Activated gamma-delta T cell treated with anti-CD3 and anti-CD28 coated beads, Interleukin-2, amount 50 U/mL, for 16 hours (primary cell): Measurements from ENCODE around the gene NEURL2.
"Not testable (repeated sequence)": the region's sequence is repeated elsewhere in the genome, so short reads cannot be mapped to it uniquely, and the experiment has no call there.

Experiments used
- DNase-seq: peaks from one replicate; pipeline ENCODE4 v3.0.0-alpha.2; 2020; ENCODE audit warnings: low read depth

NEURL2 gene

DNA sequence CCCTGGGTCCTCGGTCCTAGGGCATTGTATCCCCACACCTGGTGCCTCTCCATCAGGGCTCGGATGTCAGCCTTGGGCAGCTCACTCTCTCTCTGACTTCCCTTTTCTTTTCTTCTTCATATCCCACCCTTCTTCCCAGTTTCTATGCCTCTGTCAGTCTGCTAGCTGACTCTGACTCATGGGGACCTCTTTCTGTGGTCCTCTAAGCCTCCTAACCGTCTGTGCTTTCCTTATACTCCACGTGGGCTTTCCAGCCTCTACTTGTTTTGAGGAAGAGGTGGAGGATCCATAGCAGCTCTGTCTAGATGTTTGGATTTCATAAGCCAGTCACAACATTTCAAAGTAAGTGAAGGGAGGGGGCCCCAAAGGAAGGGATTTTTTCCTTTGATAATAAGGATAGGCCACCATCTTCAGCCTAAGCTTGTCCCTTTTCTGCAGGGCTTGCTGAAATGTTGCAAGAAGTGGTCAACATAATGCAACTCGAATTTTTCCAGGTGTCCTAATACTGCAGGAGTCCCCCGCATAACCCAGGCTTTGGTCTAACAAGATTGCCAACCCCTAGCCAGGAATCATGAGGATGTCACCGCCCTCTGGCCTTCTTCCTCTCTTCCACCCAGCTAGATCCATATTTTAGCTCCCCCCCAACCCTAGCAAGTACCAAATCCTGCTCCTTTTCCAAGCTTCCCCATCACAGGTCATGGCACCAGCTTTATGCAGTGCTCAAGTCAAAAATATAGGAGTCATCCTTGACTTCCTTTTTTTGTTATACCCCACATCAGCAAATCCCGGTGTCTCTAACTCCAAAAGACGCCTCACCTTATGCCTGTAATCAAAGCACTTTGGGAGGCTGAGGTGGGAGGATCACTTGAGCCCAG is 29.7 kb upstream of the NEURL2 start:
- DNase-seq: no peak

DNA sequence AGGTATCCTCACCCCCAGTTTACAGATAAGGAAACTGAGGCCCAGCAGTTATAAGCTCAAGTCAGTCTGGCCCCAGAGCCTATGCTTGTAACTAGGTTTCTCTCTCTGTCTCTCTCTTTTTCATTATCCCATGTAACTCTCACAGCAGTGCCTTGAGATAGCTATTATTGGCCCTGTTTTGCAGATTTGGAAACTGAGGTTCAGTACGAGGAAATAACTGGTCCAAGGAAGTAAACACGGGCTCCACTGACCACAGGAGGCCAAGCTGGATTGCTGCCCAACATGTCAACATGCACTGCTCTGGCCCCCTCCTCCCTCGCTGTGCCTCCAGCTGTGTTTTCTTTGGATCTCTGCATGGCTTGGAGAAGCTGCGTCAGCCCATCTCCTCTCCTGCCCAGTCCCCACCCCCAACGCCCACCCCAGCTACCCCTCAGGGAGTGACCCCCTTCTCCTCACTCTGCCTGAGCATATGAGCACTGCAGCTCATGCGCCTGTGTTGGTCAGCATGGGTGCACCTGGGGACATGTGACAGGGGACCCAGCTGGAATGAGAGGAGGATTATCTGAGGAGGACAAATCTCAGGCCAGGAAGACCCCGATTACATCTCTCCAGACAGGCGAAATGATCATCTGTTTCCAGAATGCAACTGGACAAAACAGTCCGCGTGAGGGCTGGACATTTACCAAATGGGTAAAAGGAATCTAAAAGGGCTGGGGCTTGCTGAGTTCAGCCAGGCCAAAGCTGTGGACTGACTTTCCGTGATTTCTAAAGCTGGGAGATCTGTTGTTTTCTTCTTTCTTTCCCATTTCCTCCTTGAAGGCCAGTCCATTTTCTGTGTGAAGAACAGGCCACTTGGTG is 28.8 kb upstream of the NEURL2 start:
- DNase-seq: no peak

DNA sequence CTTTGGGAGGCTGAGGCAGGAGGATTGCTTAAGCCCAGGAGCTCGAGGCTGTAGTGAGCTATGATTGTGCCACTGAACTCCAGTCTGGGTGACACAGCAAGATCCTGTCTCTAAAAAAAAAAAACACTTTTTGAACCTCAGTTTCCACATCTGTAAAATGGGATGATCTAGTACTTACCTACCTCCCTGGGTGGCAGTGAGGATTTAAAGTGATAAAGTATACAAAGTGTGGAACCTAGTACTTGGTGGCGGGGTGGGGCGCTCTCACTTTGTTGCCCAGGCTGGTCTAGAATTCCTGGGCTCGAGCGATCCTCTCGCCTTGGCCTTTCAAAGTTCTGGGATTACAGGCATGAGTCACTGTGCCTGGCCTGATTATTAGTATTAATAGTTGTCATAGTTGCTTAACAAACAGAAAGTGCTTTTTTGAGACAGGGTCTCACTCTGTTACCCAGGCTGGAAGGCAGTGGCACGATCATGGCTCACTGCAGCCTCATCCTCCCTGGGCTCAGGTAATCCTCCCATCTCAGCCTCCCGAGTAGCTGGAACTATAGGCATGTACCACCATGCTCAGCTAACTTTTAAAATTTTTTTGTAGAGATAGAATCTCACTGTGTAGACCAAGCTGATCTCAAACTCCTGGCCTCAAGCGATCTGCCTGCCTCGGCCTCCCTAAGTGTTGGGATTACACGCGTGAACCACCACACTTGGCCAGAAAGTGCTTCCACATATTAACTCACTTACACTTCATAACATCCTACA is 27.9 kb upstream of the NEURL2 start:
- no peak for DNase-seq

DNA sequence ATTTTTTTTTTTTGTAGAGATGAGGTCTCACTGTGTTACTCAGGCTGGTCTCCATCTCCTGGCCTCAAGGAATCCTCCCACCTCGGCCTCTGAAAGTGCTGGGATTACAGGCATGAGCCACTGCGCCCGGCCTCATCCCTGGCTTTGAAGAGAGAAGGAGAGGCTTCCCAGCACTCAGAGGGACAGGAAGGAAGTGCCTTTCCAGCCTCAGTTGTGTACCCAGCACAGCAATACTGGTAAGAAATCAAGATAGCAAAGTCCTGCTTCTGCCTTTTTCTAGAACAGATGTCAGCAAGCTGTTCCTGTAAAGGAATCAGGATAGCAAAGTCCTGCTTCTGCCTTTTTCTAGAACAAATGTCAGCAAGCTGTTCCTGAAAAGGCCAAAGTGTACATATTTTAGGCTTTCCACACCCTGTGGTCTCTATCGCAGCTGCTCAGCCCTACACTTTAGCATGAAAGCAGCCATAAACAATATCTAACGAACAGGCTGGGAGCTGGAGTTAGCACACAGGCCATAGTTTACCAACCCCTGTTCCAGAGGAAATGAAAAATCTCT is 27.3 kb upstream of the NEURL2 start:
- DNase-seq: no peak

DNA sequence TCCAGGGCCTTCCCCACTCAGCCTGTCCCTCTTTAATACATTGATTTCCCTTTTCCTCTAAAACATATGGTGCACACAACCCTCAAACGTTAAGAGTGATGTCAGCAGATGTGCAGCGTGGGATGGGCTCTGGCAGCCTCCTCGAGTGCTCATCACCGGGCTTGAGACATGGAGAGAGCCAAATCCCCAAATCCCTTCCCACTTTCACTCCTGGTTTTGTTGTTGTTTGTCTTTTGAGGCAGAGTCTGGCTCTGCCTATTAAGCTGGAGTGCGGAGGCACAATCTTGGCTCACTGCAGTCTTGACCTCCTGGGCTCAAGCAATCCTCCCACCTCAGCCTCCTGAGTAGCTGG is 26.8 kb upstream of the NEURL2 start:
- DNase-seq: no peak

DNA sequence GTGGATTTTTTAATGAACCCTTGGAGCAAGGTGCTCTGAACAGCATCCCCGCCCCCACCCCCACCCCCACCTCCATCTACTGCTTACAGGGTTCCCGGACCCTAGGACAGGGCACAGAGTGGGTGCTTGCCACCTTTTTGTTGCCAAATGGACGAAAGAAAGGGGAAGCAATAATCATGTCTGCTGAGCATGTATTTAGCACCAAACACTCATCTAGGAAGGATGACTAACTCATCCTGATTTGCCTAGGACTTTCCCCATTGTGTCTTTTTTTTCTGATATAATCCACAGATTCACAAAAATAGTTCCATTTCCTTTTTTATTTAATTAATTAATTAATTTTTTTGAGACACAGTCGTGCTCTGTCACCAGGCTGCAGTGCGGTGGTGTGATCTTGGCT is 22.1 kb upstream of the NEURL2 start:
- DNase-seq: no peak

DNA sequence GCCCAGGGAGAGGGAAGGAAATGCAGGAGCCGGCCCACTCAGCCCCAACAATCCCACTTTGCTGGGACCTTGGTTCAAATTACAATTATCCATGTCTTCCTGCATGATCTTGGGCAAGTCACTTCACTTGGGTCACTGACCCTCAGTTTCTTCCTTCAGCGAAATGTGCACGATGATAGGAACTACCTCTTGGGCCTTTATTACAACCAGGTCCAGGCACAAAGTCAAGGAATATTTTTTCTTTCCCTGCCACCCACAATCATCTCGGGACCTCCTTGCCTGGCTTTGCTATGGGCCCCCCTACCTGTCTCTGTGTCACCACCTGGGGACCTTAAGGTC is 21.3 kb upstream of the NEURL2 start:
- DNase-seq: no peak

DNA sequence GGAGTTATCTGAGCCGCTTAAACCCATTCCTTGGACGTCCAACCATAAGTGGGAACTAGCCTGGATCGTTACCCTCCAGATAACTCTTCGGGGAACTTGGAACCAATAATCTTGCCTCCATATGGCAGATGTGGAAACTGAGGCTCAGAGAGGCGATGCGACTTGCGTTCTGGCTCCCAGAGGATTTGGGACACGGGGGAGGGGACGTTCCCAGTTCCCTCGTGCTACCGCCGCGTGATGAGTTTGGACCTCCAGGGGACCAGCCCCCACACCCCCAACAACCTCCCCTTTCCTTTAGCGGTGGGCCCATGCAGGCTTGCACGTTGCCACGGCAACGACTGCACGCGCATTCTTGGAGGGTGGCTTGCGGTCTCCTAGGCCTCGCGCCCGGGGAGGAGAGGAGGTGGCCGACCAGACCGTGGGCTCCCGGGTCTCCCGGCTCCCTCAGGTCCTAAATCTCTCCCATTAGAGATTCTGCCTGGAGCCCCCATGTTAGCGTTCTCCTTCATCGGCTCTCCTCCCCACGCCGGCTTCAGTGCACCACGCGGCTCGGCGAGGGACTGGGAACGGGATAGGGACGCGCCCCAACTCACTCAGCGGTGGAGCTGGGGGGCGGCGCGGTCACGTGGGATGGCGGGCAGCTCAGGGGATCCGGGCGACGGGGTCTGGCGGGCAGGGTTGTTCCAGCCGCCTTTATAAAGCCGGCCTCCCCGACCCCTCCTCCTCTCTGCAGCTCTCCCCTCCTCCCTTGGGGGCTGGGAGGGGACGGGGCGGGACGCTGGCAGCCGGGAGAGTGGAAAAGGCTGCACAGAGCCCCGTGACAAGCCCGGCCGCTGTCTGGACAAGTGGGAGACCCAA is 20.7 kb upstream of the NEURL2 start, which contains the start of gene PLTP:
Gene PLTP, minus strand, starts transcription at position 670 of the 858 bp plus-strand sequence. CDS start 703 bp downstream, outside the sequence.
- no peak for DNase-seq

DNA sequence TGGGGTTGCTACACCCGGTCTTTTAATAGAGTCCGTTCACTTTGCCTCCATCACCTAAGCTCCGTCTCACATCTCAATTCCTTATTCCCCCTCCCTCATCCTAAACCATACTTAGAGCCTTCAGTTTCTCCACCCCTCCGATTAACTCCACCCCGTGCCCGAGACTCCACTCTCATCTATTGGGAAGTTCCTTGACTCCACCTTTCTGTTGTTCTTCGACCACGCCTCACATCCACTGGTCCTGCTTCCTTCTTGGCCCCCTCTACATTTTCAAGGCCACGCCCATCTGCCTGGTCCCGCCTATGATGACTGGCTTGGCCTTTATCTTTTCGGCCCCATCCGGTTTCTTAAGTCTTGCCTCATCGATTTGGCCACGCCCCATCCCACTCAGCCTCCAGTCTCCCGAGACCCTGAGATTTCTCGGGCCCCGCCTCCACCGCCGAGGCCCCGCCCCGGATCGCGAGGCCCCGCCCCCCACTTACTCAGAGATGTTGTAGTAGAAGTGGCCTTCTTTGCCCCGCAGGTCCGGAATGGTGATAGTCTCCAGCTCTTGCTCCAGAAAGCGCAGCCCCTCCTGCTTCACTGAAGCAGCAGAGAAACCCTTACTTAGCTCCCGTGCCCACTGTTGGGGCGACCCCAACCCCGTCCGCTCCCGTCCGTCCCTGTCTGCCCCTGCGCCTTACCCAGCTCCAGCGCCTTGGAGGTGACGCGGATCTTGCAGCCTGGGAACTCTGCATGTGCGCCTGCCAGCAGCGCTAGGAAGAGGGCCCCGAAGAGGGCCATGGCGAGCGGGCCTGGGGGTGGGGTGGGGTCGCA is 19.9 kb upstream of the NEURL2 start:
- DNase-seq: peak; percentile 91

DNA sequence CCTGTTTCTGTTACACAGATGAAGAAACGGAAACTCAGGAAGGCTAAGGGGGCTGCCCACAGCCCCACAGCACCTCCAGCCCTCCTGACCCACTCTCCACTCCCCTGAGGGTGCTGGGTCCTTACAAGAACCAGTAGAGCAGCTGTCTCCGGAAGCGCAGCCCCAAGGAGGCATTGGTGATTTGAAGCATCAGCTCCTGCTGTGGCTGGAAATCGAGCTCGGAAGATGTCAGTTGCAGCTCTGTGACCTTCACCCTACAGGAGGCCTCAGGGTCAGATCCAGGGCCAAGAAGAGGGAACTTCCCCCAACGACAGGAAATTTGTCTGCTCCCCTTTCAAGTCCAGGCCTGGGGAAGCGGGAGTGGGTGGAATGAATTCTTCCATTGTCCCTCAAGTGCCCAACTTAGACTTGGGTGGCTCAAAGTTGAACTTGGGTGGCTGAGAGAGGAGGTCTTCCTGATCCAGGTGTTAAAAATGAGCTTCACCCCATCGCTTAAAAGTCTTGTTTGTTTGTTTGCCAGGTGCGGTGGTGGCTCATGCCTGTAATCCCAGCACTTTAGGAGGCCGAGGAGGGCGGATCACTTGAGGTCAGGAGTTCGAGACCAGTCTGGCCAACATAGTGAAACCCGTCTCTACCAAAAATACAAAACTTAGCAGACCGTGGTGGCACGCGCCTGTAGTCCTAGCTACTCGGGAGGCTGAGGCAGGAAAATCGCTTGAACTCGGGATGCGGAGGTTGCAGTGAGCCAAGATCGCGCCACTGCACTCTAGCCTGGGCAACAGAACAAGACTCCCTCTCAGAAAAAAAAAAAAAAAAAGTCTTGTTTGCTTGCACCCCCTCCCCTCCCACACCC is 19.0 kb upstream of the NEURL2 start:
- DNase-seq: no peak

DNA sequence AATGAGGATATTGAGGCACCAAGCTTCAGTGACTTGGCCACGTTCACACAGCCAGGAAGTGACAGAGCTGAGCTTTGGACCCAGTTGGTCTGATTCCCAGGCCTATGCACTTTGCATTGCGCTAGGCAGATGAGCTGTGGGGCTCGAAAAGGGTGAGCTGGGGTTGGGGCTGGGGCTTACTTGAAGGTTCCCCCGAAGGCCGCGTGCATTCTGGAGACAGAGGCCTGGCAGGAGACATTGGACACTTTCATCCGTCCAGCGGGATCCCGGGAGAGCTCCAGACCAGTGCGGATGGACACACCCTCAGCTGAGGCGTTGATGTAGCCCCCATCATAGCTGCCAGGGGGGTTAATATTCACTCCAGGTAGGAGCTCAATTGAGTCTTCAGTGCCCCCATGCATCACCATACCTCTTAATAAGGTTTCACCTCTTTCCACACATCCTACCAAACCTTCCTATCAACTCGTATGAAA is 18.4 kb upstream of the NEURL2 start:
- DNase-seq: no peak

DNA sequence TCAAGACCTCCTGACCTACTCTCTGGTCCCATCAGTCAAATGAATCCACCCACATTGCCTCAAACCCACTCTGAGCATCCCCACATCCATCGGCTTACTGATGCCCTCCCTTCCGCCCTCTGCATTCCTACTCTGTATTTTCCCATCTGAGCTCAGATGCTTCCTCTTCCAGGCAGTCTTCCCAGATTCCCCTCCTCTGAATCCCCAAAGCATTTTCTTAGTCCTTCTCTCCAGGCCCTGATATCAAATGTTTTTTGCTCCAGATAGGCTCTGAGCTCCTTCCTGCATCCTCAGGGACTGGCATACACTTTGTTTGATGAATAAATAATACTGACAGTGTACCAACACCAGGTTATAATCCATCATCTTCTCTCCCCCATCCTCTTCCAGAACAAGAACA is 17.1 kb upstream of the NEURL2 start:
- DNase-seq: no peak

DNA sequence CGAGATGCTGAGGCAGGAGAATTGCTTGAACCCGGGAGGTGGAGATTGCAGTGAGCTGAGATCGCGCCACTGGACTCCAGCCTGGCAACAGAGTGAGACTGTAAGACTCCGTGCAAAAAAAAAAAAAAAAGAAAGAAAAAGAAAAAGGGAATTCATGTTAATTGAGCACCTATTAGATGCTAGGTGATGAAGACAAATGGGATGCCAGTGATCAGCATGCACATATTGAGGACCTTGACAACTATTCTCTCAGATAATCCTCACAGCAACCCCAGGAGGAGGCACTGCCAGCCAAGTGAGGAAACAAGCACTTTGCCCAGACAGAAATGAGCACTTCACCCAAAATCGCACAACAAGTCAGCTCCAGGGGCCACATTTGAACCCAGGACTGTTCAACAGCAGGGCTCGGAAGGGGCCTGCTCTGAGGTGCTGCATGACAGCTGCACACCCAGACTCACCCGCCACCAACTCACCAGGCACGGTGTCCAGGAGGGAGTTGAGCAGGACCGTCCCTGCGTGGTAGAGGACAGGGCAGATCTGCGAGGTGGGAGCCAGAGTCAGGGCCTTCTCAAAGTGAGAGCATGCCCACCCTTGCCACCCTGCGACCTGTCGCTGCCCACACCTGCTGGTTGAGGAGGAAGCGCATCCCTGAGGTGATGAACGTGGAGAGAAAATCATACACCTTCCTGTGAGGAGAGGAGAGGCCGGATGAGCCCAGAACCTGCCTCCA is 16.4 kb upstream of the NEURL2 start:
- DNase-seq: no peak

DNA sequence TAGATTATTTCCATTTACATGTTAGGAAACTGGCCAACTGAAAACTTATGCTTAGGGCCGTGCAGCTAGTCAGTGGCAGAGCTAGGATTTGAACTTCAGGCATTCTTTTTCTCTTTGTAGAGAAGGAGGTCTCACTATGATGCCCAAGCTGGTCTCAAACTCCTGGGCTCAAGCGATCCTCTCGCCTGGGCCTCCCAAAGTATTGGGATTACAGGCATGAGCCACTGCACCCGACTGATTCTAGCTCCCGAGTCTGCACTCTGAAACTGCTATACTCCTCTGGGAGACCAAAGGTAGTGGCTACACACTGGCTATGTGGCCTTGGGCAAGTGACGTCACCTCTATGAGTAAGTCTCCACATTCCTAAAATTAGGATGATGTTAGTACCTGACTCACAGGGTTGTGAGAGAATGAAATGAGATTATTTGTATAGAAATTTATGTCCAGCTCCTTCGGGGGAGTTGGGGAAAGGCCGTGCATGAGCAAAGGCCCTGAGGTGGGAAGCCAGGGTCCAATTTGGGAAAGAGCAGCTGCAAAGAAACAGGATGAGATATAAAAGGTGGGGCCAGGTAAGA is 14.6 kb upstream of the NEURL2 start:
- DNase-seq: no peak

DNA sequence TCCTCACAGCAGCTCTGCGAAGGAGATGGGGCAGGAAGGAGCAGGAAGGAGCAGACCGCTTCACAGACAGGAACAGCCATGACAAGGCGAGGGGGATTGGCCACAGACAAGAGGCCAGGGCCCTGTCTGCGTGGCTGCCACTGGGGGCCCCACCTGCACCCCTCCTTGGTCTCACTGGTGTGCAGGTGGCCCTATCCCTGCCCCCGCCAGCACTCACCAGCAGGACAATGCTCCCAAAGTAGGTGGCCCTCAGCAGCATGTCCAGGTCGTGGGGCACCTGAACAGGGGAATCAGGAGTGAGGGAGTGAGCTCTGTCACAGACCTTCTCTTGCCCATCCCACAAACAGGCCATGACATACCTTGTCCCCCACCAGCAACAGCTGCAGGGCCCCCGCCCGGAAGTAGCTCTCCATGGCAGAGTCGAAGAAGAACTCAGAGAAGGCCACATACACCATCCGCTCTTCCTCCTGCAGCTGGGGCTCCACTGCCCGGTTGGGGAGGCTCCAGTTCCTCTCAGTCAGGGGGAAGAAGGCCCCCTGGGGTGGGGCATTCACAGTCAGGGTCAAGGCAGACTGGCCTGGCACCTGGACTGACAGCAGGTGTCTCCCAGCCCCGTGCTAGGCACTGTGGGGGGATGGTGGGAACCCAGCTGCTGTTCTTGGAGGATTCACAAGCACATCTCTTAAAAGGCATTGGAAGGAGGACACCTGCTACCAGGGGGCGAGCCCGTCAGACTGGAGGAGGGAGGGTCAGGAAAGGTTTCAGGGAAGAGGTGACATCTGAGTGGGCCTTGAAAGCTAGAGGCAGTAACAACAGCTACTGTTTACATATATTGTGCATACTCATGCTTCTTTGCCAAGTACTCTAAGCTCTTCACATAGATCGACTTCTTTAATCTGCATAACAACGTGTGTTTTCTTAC is 13.8 kb upstream of the NEURL2 start:
- no peak for DNase-seq

DNA sequence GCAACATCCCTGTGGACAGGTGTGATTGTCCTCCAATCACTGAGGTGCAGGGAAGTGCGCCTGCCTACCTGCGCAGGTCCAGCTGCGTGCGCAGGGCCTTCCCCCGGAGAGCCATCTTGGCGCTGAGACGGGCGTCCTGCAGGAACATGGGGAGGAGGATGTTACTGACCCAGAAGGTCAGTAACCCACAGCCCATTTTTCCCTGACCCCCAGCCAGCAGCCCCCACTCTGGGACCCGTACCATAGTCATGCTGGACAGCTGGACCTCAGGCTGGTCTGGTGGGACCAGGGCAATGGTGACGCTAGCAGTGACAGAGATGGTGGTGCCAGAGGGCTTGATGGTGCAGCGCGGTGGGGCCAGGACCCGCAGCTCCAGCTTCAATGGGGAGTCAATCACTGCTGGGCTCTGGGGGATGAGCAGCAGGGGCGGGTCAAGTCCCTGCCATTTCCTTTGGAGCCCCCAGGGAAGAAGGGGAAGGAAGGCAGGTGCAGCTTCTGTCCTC is 11.2 kb upstream of the NEURL2 start:
- no peak for DNase-seq

DNA sequence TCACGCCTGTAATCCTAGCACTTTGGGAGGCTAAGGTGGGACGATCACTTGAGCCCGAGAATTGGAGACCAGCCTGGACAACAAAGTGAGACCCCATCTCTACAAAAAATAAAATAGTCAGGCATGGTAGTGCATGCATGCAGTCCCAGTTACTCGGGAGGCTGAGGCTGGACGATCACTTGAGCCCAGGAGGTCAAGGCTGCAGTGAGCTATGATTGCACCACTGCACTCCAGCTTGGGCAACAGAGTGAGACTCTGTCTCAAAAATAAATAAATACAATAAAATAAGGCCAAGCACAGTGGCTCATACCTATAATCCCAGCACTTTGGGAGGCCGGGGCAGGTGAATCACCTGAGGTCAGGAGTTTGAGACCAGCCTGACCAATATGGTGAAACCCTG is 10.3 kb upstream of the NEURL2 start:
- DNase-seq: not testable (repeated sequence)
